DOHH2 (cell line): ENCODE data around the gene NME1.

Experiments
- H3F3A ChIP-seq: fragments of 200-600 bp; sonication (generic), shearing (Covaris generic); 2 replicates; pipeline ENCODE4 v1.6.0; 2016; ENCODE audit warnings: antibody characterized with exemption, mild to moderate bottlenecking; ENCODE audit not compliant: control insufficient read depth, insufficient read depth
- H3K27ac ChIP-seq: fragments of 200-600 bp; sonication (generic); 2 replicates; pipeline ENCODE4 v1.5.1; 2014; ENCODE audit warnings: low read depth, mild to moderate bottlenecking, low read length, moderate library complexity
- H3K27me3 ChIP-seq: fragments of 200-600 bp; sonication (generic); 2 replicates; pipeline ENCODE4 v1.6.1; 2014; ENCODE audit warnings: mild to moderate bottlenecking, low read length, mixed read lengths; ENCODE audit not compliant: control insufficient read depth
- H3K36me3 ChIP-seq: fragments of 200-600 bp; sonication (generic); 2 replicates; pipeline ENCODE4 v1.6.1; 2014; ENCODE audit warnings: mild to moderate bottlenecking, low read length, moderate library complexity, mixed read lengths; ENCODE audit not compliant: control insufficient read depth
- H3K4me1 ChIP-seq: fragments of 200-600 bp; sonication (generic); 2 replicates; pipeline ENCODE4 v1.6.1; 2014; ENCODE audit warnings: mild to moderate bottlenecking, low read length, mixed read lengths; ENCODE audit not compliant: control insufficient read depth
- H3K4me2 ChIP-seq: fragments of 200-600 bp; sonication (generic); 2 replicates; pipeline ENCODE4 v1.6.0; 2014; ENCODE audit warnings: mild to moderate bottlenecking, low read length, moderate library complexity
- H3K4me3 ChIP-seq: fragments of 200-600 bp; sonication (generic); 2 replicates; pipeline ENCODE4 v1.5.1; 2014; ENCODE audit warnings: mild to moderate bottlenecking, low read length, mixed read lengths
- H3K79me2 ChIP-seq: fragments of 200-600 bp; sonication (generic); 2 replicates; pipeline ENCODE4 v1.6.1; 2014; ENCODE audit warnings: mild to moderate bottlenecking, low read length, mixed read lengths; ENCODE audit not compliant: control insufficient read depth
- H3K9me2 ChIP-seq: fragments of 200-600 bp; sonication (generic); replicated peaks from 2 replicates; pipeline ENCODE4 v1.6.1; 2014; ENCODE audit warnings: mild to moderate bottlenecking, low read length, mixed read lengths; ENCODE audit not compliant: control insufficient read depth
- H3K9me3 ChIP-seq: fragments of 200-600 bp; sonication (generic); 2 replicates; pipeline ENCODE4 v1.6.1; 2014; ENCODE audit warnings: antibody characterized with exemption, low read length, mixed read lengths; ENCODE audit not compliant: control insufficient read depth, insufficient read depth
- H4K20me1 ChIP-seq: fragments of 200-600 bp; sonication (generic); 2 replicates; pipeline ENCODE4 v1.6.0; 2014; ENCODE audit warnings: low read depth, mild to moderate bottlenecking, antibody characterized with exemption, low read length, moderate library complexity; ENCODE audit not compliant: control insufficient read depth, insufficient read depth
- CTCF ChIP-seq: fragments of 200-600 bp; sonication (generic); IDR thresholded peaks from one replicate; pipeline ENCODE4 v1.5.1; 2014; ENCODE audit warnings: antibody characterized with exemption, mild to moderate bottlenecking, low read depth, low read length; ENCODE audit not compliant: poor library complexity, severe bottlenecking
- EZH2phosphoT487 ChIP-seq: fragments of 200-600 bp; sonication (generic); IDR thresholded peaks from 2 replicates; pipeline ENCODE4 v1.6.1; 2017; ENCODE audit warnings: borderline replicate concordance, mild to moderate bottlenecking, antibody characterized with exemption, low read length, moderate library complexity, mixed read lengths

Gene NME1

GRCh38 chr17:51144266-51145022, 8.9 kb upstream of the NME1 start:
- TF ChIP-seq CTCF: no peak
- no peak for TF ChIP-seq EZH2phosphoT487
- no peaks in the 10 kb centered on the region for H3K36me3 ChIP-seq
- H3K4me1 ChIP-seq: no peaks in the 10 kb centered on the region
- no peaks in the 10 kb centered on the region for H3K9me3 ChIP-seq
- no peaks in the 10 kb centered on the region for H3K79me2 ChIP-seq
- H3F3A ChIP-seq: no peaks in the 10 kb centered on the region
- no peak overlapping the region for H3K27ac ChIP-seq
- no peaks in the 10 kb centered on the region for H4K20me1 ChIP-seq
- H3K4me3 ChIP-seq: no peak overlapping the region
- H3K27me3 ChIP-seq: no peaks in the 10 kb centered on the region
- no peaks in the 10 kb centered on the region for H3K9me2 ChIP-seq
- H3K4me2 ChIP-seq: no peak overlapping the region

- TF ChIP-seq EZH2phosphoT487: no peak
- TF ChIP-seq CTCF: no peak
- Histone ChIP-seq H3K36me3 (no peaks in the 10 kb centered on the region), H4K20me1 (no peaks in the 10 kb centered on the region), H3K9me2 (no peaks in the 10 kb centered on the region), H3F3A (no peaks in the 10 kb centered on the region), H3K27ac (no peak overlapping the region), H3K9me3 (no peaks in the 10 kb centered on the region), H3K4me3 (no peak overlapping the region), H3K4me1 (peaks cover 4% of the 10 kb centered on the region), H3K4me2 (no peak overlapping the region), H3K27me3 (no peaks in the 10 kb centered on the region), H3K79me2 (no peaks in the 10 kb centered on the region)
Observed at GRCh38 chr17:51147650-51148049, 5.7 kb upstream of the NME1 start.

- TF ChIP-seq CTCF: no peak
- TF ChIP-seq EZH2phosphoT487: no peak
- Histone ChIP-seq H3K27me3 (no peaks in the 10 kb centered on the region), H3K27ac (no peak overlapping the region), H3K4me1 (peaks cover 8% of the 10 kb centered on the region), H3K9me3 (no peaks in the 10 kb centered on the region), H3K79me2 (peaks cover 8% of the 10 kb centered on the region), H3K4me2 (no peak overlapping the region), H3F3A (no peaks in the 10 kb centered on the region), H3K4me3 (no peak overlapping the region), H3K9me2 (no peaks in the 10 kb centered on the region), H4K20me1 (no peaks in the 10 kb centered on the region), H3K36me3 (peaks cover 6% of the 10 kb centered on the region)
Observed at GRCh38 chr17:51149163-51149562, 4.2 kb upstream of the NME1 start.
